GM21360 (cell line): Measurements from ENCODE around the gene ZDHHC22.
A peak's percentile ranks its signal among the peaks of the same experiment; 100 is the strongest.

Source experiments
- ATAC-seq: cut with Tn5 transposase; IDR thresholded peaks from one replicate; pipeline ENCODE4 v1.9.1; 2021; ENCODE audit warnings: mild to moderate bottlenecking, moderate library complexity; ENCODE audit not compliant: unreplicated experiment

The ZDHHC22 gene

GRCh38 chr14:77131206-77131605 lies 10.4 kb downstream of the ZDHHC22 start:
- ATAC-seq = no peak

DNA sequence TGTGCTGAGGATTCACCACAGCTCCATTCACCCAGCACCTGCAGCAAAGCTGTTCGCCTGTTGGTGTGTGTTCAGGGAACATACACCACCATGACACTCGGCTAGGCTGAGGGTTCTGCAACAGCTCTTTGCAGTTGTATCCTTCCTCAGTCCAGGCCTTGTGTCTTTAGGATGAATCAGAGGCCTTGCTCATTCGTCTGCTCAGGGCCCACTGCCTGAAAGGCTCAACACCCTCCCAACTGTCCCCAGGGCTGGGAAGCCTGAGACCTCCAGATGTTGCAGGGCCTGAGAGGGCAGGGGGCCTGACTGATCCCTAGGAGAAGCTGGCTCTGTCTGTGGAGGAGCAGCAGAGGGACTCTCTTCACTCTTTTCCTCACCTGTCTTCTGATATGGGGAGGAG lies 11.2 kb downstream of the ZDHHC22 start:
- no peak for ATAC-seq

- no peak for ATAC-seq
These were observed 13.1 kb downstream of the ZDHHC22 start for GRCh38 chr14:77128414-77128891.

GRCh38 chr14:77126461-77126990 lies 15.1 kb downstream of the ZDHHC22 start:
- no peak for ATAC-seq

DNA sequence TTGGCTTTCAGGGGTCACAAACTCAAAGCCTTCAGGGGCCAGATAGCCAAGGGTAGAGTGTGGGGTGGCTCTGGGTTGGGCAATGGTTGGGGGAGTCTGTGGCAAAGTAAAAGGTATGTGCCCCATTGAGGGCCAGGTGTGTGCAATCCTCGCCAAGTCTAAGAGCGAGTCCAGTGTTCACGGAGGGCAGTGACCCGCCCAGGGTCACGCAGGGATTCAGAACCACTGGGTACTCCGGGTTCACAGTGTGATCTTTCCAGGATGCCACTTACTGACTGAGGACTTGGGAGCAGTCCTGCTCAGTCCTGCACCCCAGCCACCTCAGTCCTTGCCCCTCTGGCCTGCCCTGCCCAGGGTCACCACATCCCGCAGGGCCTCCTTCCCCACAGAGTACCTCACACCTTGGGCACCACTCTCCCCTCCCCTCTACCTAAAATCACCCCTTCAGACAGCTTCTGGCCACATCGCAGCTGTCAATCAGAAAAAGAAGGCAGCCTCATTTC lies 15.7 kb downstream of the ZDHHC22 start:
- ATAC-seq = no peak

DNA sequence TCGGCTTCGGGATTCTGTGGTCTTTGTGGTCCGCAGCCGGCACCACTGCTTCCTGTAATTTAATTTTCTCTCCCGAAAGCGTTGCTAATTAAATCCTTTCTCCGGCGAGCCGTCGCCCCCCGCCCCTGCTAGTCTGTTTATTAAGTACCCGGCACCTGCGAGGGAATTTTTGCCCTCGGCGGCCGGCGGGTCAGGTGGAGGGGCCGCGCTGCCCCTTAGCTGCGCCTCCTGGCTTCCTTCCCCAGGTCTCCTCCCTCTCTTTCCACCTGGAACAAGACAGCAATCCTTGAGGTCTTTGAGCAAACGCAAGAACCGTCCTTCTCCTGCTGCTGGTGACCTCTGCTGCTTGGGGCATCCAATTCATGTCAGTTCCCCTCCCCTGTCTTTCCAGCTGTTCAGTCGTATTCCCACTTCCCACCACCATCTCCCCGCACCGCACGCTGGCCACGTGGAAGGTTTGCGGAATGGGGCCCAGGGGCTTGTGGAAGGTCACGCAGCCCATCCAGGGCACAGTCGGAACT lies 16.2 kb downstream of the ZDHHC22 start:
- ATAC-seq = no peak

DNA sequence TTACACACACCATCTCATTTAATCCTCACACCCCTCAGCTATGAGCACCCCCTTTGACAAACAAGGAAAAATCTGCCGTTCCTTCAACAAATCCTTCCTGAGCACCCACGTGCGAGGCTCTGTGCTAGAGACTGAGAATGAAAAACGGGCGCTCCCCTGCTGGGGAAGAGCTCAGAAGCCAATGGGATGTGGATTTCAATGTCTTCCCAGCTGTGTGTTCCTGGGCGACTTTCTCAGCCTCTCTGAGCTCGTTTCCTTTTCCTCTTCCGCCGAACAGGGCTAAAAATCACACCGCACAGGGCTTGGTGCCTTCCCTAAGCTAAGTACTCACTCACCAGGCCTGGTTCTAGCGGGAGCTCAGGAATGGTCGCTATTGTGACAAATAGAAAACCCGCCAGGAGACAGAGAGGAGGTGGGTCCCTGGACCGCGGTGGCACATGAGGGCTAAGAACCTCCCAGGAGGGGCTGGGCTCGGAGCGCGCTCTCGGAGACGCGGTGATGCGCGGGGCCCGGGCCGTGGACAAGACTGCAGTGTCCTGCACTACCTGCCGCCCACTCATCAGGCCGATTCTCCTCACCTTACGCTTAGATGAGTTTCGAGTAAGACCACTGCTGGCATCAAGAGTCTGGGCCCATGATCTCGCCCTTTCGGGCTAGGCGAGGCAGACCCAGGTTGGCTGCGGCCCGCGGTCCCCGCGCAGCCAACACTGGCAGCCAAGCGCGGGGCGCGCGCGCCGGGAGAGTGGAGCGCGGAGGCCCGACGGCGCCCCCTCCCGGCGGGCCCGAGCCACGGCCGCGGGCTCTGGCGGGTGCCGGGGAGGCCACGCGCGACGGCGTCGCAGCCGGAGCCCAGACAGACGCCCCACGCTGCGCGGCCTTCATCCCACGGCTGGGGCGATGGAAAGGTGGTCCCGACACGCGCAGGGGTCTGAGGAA lies 17.0 kb downstream of the ZDHHC22 start:
- ATAC-seq = peak; percentile 38

DNA sequence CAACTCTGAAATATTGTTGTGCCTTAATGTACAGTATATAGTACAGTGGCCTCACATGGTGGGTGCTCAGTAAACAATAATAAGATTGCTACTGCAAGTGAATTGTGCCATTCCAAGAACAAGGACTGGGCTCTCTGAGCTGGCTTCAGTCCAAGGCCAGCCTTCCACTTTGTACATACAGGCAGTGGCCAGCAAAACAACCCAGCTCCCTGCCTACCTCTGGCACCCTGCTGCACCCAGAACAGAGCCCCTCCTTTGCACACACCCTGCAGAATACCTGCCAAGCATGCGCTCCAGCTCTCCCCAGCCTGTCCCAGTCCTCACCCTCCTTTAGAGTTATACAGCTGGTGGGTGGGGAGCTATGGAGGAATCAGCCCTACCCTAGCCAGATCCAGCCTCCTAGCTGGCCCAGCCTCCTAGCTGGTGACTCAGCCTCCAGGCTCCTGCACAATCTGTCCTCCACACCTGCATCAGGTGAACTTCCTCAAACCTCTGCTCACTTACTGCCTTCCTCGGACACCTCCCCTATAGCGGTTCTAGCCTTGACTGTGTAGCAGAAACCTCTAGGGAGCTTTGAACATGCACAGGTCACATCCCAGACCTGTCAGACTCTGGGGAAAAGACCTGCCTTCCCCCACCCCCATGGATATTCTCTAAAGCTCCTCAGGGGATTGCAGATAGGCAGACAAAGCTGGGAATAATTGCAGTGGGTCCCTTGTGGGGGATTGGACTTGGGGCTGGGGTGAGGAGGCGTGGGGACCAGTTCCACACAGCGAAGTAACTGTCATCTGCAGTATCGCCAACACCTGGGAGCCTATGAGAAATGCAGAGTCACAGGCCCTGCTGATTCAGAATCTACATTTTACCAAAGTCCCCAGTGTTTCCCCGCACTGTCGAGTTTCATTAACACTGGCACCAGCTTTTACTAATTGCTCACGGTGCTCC lies 17.9 kb downstream of the ZDHHC22 start:
- no peak for ATAC-seq

- ATAC-seq = no peak
These were observed 19.0 kb downstream of the ZDHHC22 start for GRCh38 chr14:77122526-77123125.

GRCh38 chr14:77120771-77121743 lies 20.5 kb downstream of the ZDHHC22 start:
- peak; percentile 81 for ATAC-seq

GRCh38 chr14:77119851-77120250 lies 21.7 kb downstream of the ZDHHC22 start:
- ATAC-seq = no peak

DNA sequence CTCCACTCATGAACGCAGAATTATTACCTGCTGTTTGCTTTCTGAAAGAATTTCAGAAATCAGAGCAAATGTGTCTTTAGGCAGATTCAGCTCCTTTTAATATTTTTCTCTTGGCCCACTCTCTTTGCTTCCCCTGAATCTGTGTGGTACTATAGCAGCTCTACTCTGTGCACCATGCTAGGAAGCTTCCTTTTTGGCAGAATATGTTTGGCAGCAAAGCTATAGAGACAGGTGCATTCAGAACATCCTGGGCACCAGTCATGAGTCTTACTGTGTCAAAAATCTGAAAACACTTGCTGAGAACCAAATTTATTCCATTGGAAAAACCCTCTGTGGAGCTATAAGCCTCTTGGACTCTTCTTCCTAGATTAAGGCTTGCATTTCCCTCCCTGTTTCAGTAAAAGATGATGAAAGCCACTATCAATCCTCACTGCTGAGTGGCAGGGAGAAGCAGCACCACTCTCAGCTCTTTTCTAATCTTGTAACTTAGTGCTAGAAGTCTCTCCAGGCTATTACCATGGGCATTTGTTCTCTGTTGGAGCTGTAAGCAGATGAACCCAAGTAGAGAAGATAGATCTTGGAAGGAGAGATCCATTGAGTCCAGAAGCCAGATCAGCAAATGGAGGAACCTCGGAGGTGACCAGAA lies 25.3 kb downstream of the ZDHHC22 start:
- ATAC-seq = no peak

GRCh38 chr14:77114609-77115008 lies 27.0 kb downstream of the ZDHHC22 start:
- no peak for ATAC-seq

- ATAC-seq = no peak
These were observed 27.9 kb downstream of the ZDHHC22 start for GRCh38 chr14:77113644-77114043.

DNA sequence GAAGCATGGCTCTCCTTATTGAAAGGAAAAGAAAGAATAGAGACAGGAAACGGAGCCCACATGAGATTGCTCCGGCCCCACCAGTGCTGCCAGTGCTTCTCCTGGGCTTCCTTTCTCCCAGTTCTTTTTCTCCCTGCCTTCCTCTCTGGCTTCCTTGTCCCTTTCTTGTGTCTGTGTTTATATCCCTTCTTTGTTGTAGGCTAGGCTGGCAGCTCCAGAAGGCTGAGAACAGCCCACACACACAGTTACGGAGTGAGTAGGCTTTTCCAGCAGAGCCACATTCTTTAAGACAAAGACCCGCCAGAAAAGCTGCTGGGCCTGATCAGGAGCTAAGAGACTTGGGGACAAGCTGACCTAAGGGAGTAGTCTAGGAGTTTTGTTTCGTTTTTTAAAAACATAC lies 30.6 kb downstream of the ZDHHC22 start:
- no peak for ATAC-seq

GRCh38 chr14:77110286-77110685 lies 31.3 kb downstream of the ZDHHC22 start:
- no peak for ATAC-seq

GRCh38 chr14:77109656-77110055 lies 31.9 kb downstream of the ZDHHC22 start:
- no peak for ATAC-seq

- no peak for ATAC-seq
These were observed 32.8 kb downstream of the ZDHHC22 start for GRCh38 chr14:77108753-77109152.

- no peak for ATAC-seq
These were observed 34.4 kb downstream of the ZDHHC22 start for GRCh38 chr14:77107228-77107627.
